HepG2 (cell line): Measurements from ENCODE around the gene PIK3C3. TPM values are rescaled to one million over a fixed set of nuclear protein-coding genes. Genes with fewer than 3 reads are reported as not detected.
A peak's percentile ranks its signal among the peaks of the same experiment; 100 is the strongest.

Experiments used
- BCL6 ChIP-seq: IDR thresholded peaks from 2 replicates; pipeline ENCODE4 v1.6.1; 2016; ENCODE audit warnings: missing genetic modification reagents, missing compliant biosample characterization
- CEBPB ChIP-seq: IDR thresholded peaks from 2 replicates; pipeline ENCODE4 v1.6.1; 2011; ENCODE audit warnings: low read depth, low read length, improper control_type of control experiment, borderline replicate concordance
- MEIS2 ChIP-seq: sonication (generic); formaldehyde crosslinking; IDR thresholded peaks from 2 replicates; pipeline ENCODE4 v1.9.0; 2021; ENCODE audit warnings: mild to moderate bottlenecking, missing genetic modification reagents
- ONECUT2 ChIP-seq: sonication (generic); formaldehyde crosslinking; IDR thresholded peaks from 2 replicates; pipeline ENCODE4 v1.4.0; 2020; ENCODE audit warnings: missing genetic modification reagents
- PRDM15 ChIP-seq: sonication (generic); formaldehyde crosslinking; IDR thresholded peaks from 2 replicates; pipeline ENCODE4 v1.4.0; 2020; ENCODE audit warnings: missing genetic modification reagents
- PRDM4 ChIP-seq: sonication (generic); formaldehyde crosslinking; IDR thresholded peaks from 2 replicates; pipeline ENCODE4 v1.9.0; 2021; ENCODE audit warnings: missing genetic modification reagents, borderline replicate concordance
- RARG ChIP-seq: sonication (generic); formaldehyde crosslinking; IDR thresholded peaks from 2 replicates; pipeline ENCODE4 v1.4.0; 2020; ENCODE audit warnings: low read depth, mild to moderate bottlenecking, missing genetic modification reagents
- SCMH1 ChIP-seq: sonication (generic); formaldehyde crosslinking; IDR thresholded peaks from 2 replicates; pipeline ENCODE4 v1.9.0; 2021; ENCODE audit warnings: missing genetic modification reagents, mild to moderate bottlenecking, borderline replicate concordance
- SNAPC2 ChIP-seq: sonication (generic); formaldehyde crosslinking; IDR thresholded peaks from 2 replicates; pipeline ENCODE4 v1.8.1; 2022; ENCODE audit warnings: mild to moderate bottlenecking, missing genetic modification reagents
- ZNF142 ChIP-seq: sonication (generic); formaldehyde crosslinking; IDR thresholded peaks from 2 replicates; pipeline ENCODE4 v1.4.0; 2020; ENCODE audit warnings: missing genetic modification reagents
- ZNF251 ChIP-seq: sonication (generic); formaldehyde crosslinking; IDR thresholded peaks from 2 replicates; pipeline ENCODE4 v1.9.0; 2021; ENCODE audit warnings: mild to moderate bottlenecking, missing genetic modification reagents
- ZNF263 ChIP-seq: sonication (generic); formaldehyde crosslinking; IDR thresholded peaks from 2 replicates; pipeline ENCODE4 v1.4.0; 2020; ENCODE audit warnings: missing genetic modification reagents
- ZNF3 ChIP-seq: IDR thresholded peaks from 2 replicates; pipeline ENCODE4 v1.7.0; 2017; ENCODE audit warnings: inconsistent platforms
- ZNF382 ChIP-seq: sonication (generic); formaldehyde crosslinking; IDR thresholded peaks from 2 replicates; pipeline ENCODE4 v1.5.0; 2020; ENCODE audit warnings: missing genetic modification reagents, mild to moderate bottlenecking, borderline replicate concordance
- ZNF883 ChIP-seq: sonication (generic); formaldehyde crosslinking; IDR thresholded peaks from 2 replicates; pipeline ENCODE4 v1.5.1; 2020; ENCODE audit warnings: mild to moderate bottlenecking, missing genetic modification reagents; ENCODE audit errors: not compliant biosample characterization
- ZSCAN29 ChIP-seq: sonication (generic); formaldehyde crosslinking; conservative IDR thresholded peaks from 2 replicates; pipeline ENCODE4 v1.4.0; 2020; ENCODE audit warnings: mild to moderate bottlenecking, missing genetic modification reagents
- polyA plus RNA-seq, 8 experiments: library from polyadenylated mRNA; depleted of rRNA in 3 of 8; stranded (reverse) in 7 of 8; unstranded in 1 of 8; fragments of >200 nt; fragmentation: Illumina TruSeq in 4 of 8; extraction: Trizol in 4 of 8; gene quantifications; 2 replicates each; pipeline versions ENCODE4 v1.2.1 to v1.2.3, GENCODE V29; 2011 to 2016; ENCODE audit warnings: low read depth in 4 of 8, missing spikeins in 1 of 8, mixed read lengths in 1 of 8; ENCODE audit not compliant: insufficient read depth in 1 of 8
- total RNA-seq, 5 experiments: library from RNA; depleted of rRNA; stranded (reverse); fragments of >200 nt; fragmentation: Illumina TruSeq; extraction: Trizol; gene quantifications; 2 replicates each; pipeline ENCODE4 v1.2.3, GENCODE V29; 2016; ENCODE audit warnings: low read depth in 1 of 5

The PIK3C3 gene
- total and polyA plus RNA-seq, 2 of the 13 experiments (the other 11 are each of a cell fraction or from before 2014, with no cell fraction given): 42.8 to 46.4 TPM

GRCh38 chr18:42113529-42114191 is 158.6 kb downstream of the PIK3C3 start (continued):
- no peak for TF ChIP-seq ZNF142 (CRISPR knock-in tag)
- no peak for TF ChIP-seq ZNF251 (CRISPR knock-in tag)
- TF ChIP-seq BCL6 (CRISPR knock-in tag): peak; percentile 73
- TF ChIP-seq ONECUT2 (CRISPR knock-in tag): no peak
- TF ChIP-seq PRDM4 (CRISPR knock-in tag): no peak
- TF ChIP-seq SNAPC2 (CRISPR knock-in tag): no peak
- TF ChIP-seq ZNF263: no peak
- TF ChIP-seq ZNF883 (CRISPR knock-in tag): no peak
- no peak for TF ChIP-seq ZSCAN29
- TF ChIP-seq RARG (CRISPR knock-in tag): no peak
- no peak for TF ChIP-seq SCMH1 (CRISPR knock-in tag)
- TF ChIP-seq CEBPB: peak; percentile 80
- no peak for TF ChIP-seq ZNF382 (CRISPR knock-in tag)
- no peak for TF ChIP-seq ZNF3
- TF ChIP-seq PRDM15 (CRISPR knock-in tag): no peak
- no peak for TF ChIP-seq MEIS2
